ENCODE results near the gene PRUNE1. TPM values are rescaled to one million over a fixed set of nuclear protein-coding genes. Genes with fewer than 3 reads are reported as not detected.

Gene PRUNE1
- total RNA-seq, 2 donors from 2014 or later, result 33.1 to 36.6 TPM

GRCh38 chr1:151032164-151032563 lies 23.9 kb downstream of the PRUNE1 start:
- ATAC-seq (no peak), DNase-seq (no peak)
- intact Hi-C loops (cut with DNase I), result no loop called here

GRCh38 chr1:151035167-151035566 lies 26.9 kb downstream of the PRUNE1 start:
- intact Hi-C loops (cut with DNase I), result no loop called here
- ATAC-seq, result peak in 1 of 2 donors; percentile 22
- DNase-seq, result no peak

GRCh38 chr1:151036356-151036755 lies 28.1 kb downstream of the PRUNE1 start, which contains the start of gene BNIPL:
TSS of gene BNIPL (plus strand) at chr1:151036586. CDS start at chr1:151036726, 140 bp downstream.
- DNase-seq, result no peak
- intact Hi-C loops (cut with DNase I), result no loop called here
- ATAC-seq, result no peak

GRCh38 chr1:151037032-151037431 lies 28.8 kb downstream of the PRUNE1 start:
- intact Hi-C loops (cut with DNase I), result no loop called here
- no peak for DNase-seq
- ATAC-seq, result no peak

GRCh38 chr1:151039521-151039920 lies 31.3 kb downstream of the PRUNE1 start:
- DNase-seq (no peak), ATAC-seq (no peak)
- intact Hi-C loops (cut with DNase I), result no loop called here

- intact Hi-C loops (cut with DNase I), result no loop called here
- ATAC-seq (no peak), DNase-seq (no peak)
Measured at GRCh38 chr1:151043163-151043562, 34.9 kb downstream of the PRUNE1 start.

GRCh38 chr1:151047591-151047924 lies 39.3 kb downstream of the PRUNE1 start, which contains the start of gene C1orf56:
TSS of gene C1orf56 (plus strand) at chr1:151047751. CDS start at chr1:151047848, 97 bp downstream.
- ATAC-seq (peak; percentile 85 to 90), DNase-seq (peak; percentile 74)
- intact Hi-C loops (cut with DNase I), result no loop called here

GRCh38 chr1:151047925-151048644 lies 39.8 kb downstream of the PRUNE1 start:
- intact Hi-C loops (cut with DNase I), result no loop called here
- DNase-seq (peak; percentile 84), ATAC-seq (peak; percentile 81 to 86)

- ATAC-seq (no peak), DNase-seq (no peak)
- intact Hi-C loops (cut with DNase I), result no loop called here
Measured at GRCh38 chr1:151048645-151049032, 40.4 kb downstream of the PRUNE1 start.

- intact Hi-C loops (cut with DNase I), result no loop called here
- ATAC-seq, result peak in 1 of 2 donors; percentile 1
- DNase-seq, result no peak
Measured at GRCh38 chr1:151049458-151049857, 41.2 kb downstream of the PRUNE1 start.

- no peak for DNase-seq
- intact Hi-C loops (cut with DNase I), result loop anchor here in 1 of 2 donors (10.0 kb wide), 1 partner anchor 45 kb away; the partner anchor contains the start of genes MINDY1 and PRUNE1
- ATAC-seq, result no peak
Measured at GRCh38 chr1:151050051-151050688, 41.9 kb downstream of the PRUNE1 start.

- intact Hi-C loops (cut with DNase I), result loop anchor here in 1 of 2 donors (10.0 kb wide), 1 partner anchor 47 kb away; the partner anchor contains the start of genes MINDY1 and PRUNE1
Measured at GRCh38 chr1:151051356-151052009, 43.2 kb downstream of the PRUNE1 start.

GRCh38 chr1:151054971-151055547 lies 46.8 kb downstream of the PRUNE1 start:
- ATAC-seq (no peak), DNase-seq (no peak)
- intact Hi-C loops (cut with DNase I), result loop anchor here in 1 of 2 donors (10.0 kb wide), 1 partner anchor 50 kb away; the partner anchor contains the start of genes MINDY1 and PRUNE1

More at GRCh38 chr1:151051356-151052009, 43.2 kb downstream of the PRUNE1 start:
- DNase-seq (no peak), ATAC-seq (no peak)

GRCh38 chr1:151055581-151055980 lies 47.3 kb downstream of the PRUNE1 start:
- intact Hi-C loops (cut with DNase I), result loop anchor here in 1 of 2 donors (10.0 kb wide), 1 partner anchor 51 kb away; the partner anchor contains the start of genes MINDY1 and PRUNE1
- ATAC-seq (no peak), DNase-seq (no peak)

GRCh38 chr1:151056149-151056548 lies 47.9 kb downstream of the PRUNE1 start:
- intact Hi-C loops (cut with DNase I), result loop anchor here in 1 of 2 donors (10.0 kb wide), 1 partner anchor 51 kb away; the partner anchor contains the start of genes MINDY1 and PRUNE1
- no peak for ATAC-seq
- DNase-seq, result no peak

- ATAC-seq (peak; percentile 1 to 5), DNase-seq (peak; percentile 37)
- intact Hi-C loops (cut with DNase I), result loop anchor here in 1 of 2 donors (10.0 kb wide), 1 partner anchor 54 kb away; the partner anchor contains the start of genes MINDY1 and PRUNE1
Measured at GRCh38 chr1:151058692-151059091, 50.4 kb downstream of the PRUNE1 start.

GRCh38 chr1:151059109-151060006 lies 51.1 kb downstream of the PRUNE1 start, which contains the start of gene CDC42SE1:
TSS of gene CDC42SE1 (minus strand) at chr1:151059622. CDS start at chr1:151055730, 3,892 bp downstream.
- intact Hi-C loops (cut with DNase I), result loop anchor here in 1 of 2 donors (10.0 kb wide), 1 partner anchor 55 kb away; the partner anchor contains the start of genes MINDY1 and PRUNE1
- DNase-seq, result peak; percentile 90
- ATAC-seq, result peak; percentile 92 to 96

All from left cardiac atrium (tissue), 4 donors.